HEK293T (cell line): ENCODE results near the gene ACBD3.

Source experiments
- CTCF ChIA-PET: fragments of 350-600 bp; formaldehyde crosslinking; extraction: SDS; loops from one replicate; lab custom pipeline; 2021; ENCODE audit warnings: antibody characterized with exemption, inconsistent platforms; lab: Yijun Ruan, JAX
- POLR2A ChIA-PET: fragments of 350-600 bp; formaldehyde crosslinking; extraction: SDS; loops from one replicate; lab custom pipeline; 2020; ENCODE audit warnings: antibody characterized with exemption, inconsistent platforms; lab: Yijun Ruan, JAX
- DNase-seq: peaks from one replicate; pipeline ENCODE4 v3.0.0; 2012; ENCODE audit warnings: mixed read lengths; ENCODE audit errors: extremely low spot score
- ARNT ChIP-seq: fragments of 450-650 bp; IDR thresholded peaks from 2 replicates; pipeline ENCODE4 v1.6.1; 2017; ENCODE audit warnings: mild to moderate bottlenecking
- BHLHE40 ChIP-seq: fragments of 450-650 bp; IDR thresholded peaks from 2 replicates; pipeline ENCODE4 v1.6.1; 2016; ENCODE audit warnings: mild to moderate bottlenecking, moderate library complexity, borderline replicate concordance
- CTBP1 ChIP-seq: fragments of 450-650 bp; IDR thresholded peaks from 2 replicates; pipeline ENCODE4 v1.6.1; 2016; ENCODE audit warnings: borderline replicate concordance
- ELF4 ChIP-seq: fragments of 450-650 bp; IDR thresholded peaks from 2 replicates; pipeline ENCODE4 v1.6.1; 2017; ENCODE audit warnings: antibody characterized with exemption
- FOXA1 ChIP-seq: fragments of 450-650 bp; IDR thresholded peaks from 2 replicates; pipeline ENCODE4 v1.6.1; 2016; ENCODE audit warnings: mild to moderate bottlenecking
- FOXK2 ChIP-seq: fragments of 450-650 bp; IDR thresholded peaks from 2 replicates; pipeline ENCODE4 v1.6.1; 2016; ENCODE audit warnings: mild to moderate bottlenecking
- FOXM1 ChIP-seq: fragments of 450-650 bp; IDR thresholded peaks from 2 replicates; pipeline ENCODE4 v1.6.1; 2017; ENCODE audit warnings: mild to moderate bottlenecking, borderline replicate concordance
- HDGF ChIP-seq: fragments of 450-650 bp; IDR thresholded peaks from 2 replicates; pipeline ENCODE4 v1.6.1; 2017; ENCODE audit warnings: antibody characterized with exemption, borderline replicate concordance
- L3MBTL2 ChIP-seq: fragments of 450-650 bp; conservative IDR thresholded peaks from 2 replicates; pipeline ENCODE4 v1.6.1; 2016; ENCODE audit warnings: mild to moderate bottlenecking
- LEF1 ChIP-seq: fragments of 450-650 bp; IDR thresholded peaks from 2 replicates; pipeline ENCODE4 v1.6.1; 2017; ENCODE audit warnings: mild to moderate bottlenecking, borderline replicate concordance
- NFRKB ChIP-seq: fragments of 450-650 bp; IDR thresholded peaks from 2 replicates; pipeline ENCODE4 v1.6.1; 2016; ENCODE audit warnings: mild to moderate bottlenecking, moderate library complexity
- PKNOX1 ChIP-seq: fragments of 450-650 bp; IDR thresholded peaks from 2 replicates; pipeline ENCODE4 v1.6.1; 2016
- SP1 ChIP-seq: fragments of 450-650 bp; IDR thresholded peaks from 2 replicates; pipeline ENCODE4 v1.6.1; 2017
- SUZ12 ChIP-seq: fragments of 450-650 bp; IDR thresholded peaks from 2 replicates; pipeline ENCODE4 v1.6.1; 2016; ENCODE audit warnings: mild to moderate bottlenecking
- TARDBP ChIP-seq: fragments of 450-650 bp; IDR thresholded peaks from 2 replicates; pipeline ENCODE4 v1.6.1; 2016
- ZNF384 ChIP-seq: fragments of 450-650 bp; IDR thresholded peaks from 2 replicates; pipeline ENCODE4 v1.6.1; 2016

The ACBD3 gene

GRCh38 chr1:226223157-226223785, 36.7 kb upstream of the ACBD3 start, which contains the start of gene MIXL1:
TSS of gene MIXL1 (plus strand) at chr1:226223664. CDS start at chr1:226223682, 18 bp downstream.
- DNase-seq, result no peak
- no peak for TF ChIP-seq L3MBTL2
- TF ChIP-seq ARNT, result 0 out of 2 replicates have a peak, but pooled peaks have one; percentile 31
- no peak for TF ChIP-seq ZNF384
- no peak for TF ChIP-seq FOXM1
- no peak for TF ChIP-seq HDGF
- ChIA-PET CTCF (interaction anchor here (0.5 kb wide), 1 partner anchor 866 kb away, joined by 3 read pairs; no protein-coding TSS in a partner anchor), POLR2A (interaction anchor here (0.6 to 1.2 kb wide), 2 partner anchors 86 to 101 kb away, joined by 3 to 4 read pairs; partner anchors contain the start of gene LIN9)

GRCh38 chr1:226222686-226223085, 36.1 kb upstream of the ACBD3 start:
- TF ChIP-seq FOXM1, result no peak
- no peak for TF ChIP-seq ARNT
- no peak for TF ChIP-seq SP1
- no peak for TF ChIP-seq TARDBP
- TF ChIP-seq LEF1, result no peak
- no peak for TF ChIP-seq ELF4
- TF ChIP-seq HDGF, result no peak
- no peak for TF ChIP-seq NFRKB
- no peak for TF ChIP-seq CTBP1
- DNase-seq, result no peak
- ChIA-PET POLR2A (interaction anchor here (1.2 kb wide), 1 partner anchor 86 kb away, joined by 4 read pairs; the partner anchor contains the start of gene LIN9), CTCF (interaction anchor here (0.8 kb wide), 1 partner anchor 11 kb away, joined by 5 read pairs; no protein-coding TSS in a partner anchor)

DNA sequence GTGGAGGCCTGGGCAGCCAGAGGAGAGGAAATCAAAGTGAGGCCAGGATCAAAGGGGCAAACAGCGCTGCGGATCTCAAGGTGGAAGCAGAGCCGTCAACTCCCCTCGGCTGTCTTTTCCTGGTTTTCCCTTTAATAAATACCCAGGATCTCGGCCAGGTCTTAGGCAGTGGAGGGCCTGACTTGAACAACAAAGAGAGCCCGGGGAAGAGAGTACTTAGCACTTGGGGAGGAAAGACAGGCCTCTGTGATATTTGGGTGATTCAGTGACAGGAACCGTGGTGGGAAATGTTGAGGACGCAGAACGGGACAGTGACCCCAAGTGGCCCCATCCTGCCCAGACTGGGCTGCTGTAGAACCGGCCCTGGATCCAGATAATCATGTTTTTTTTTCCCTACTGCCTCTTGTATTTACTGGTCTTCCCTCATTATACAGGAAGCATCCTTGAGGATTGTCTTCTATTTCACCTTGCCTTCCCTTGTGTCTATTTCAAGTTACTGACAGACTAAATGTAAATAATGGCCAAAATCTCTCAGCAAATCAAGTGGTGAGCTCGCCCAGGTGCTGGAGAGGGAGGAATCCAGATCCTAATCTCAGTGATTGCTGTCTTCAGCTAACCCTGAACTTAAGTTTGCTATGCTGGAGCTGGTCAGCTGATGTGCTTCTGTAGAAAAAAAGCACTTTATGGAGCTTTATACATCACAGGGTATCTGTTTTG, 34.1 kb upstream of the ACBD3 start:
- ChIA-PET CTCF (no interaction called here), POLR2A (interaction anchor here (1.2 kb wide), 1 partner anchor 89 kb away, joined by 5 read pairs; the partner anchor contains the start of gene LIN9)
- TF ChIP-seq ZNF384, result no peak
- TF ChIP-seq HDGF, result no peak
- TF ChIP-seq TARDBP, result no peak
- no peak for TF ChIP-seq BHLHE40
- TF ChIP-seq ELF4, result no peak
- no peak for TF ChIP-seq ARNT
- TF ChIP-seq PKNOX1, result no peak
- no peak for TF ChIP-seq FOXK2
- TF ChIP-seq L3MBTL2, result no peak
- no peak for TF ChIP-seq NFRKB
- no peak for TF ChIP-seq FOXA1
- no peak for TF ChIP-seq LEF1
- TF ChIP-seq SUZ12, result no peak
- no peak for TF ChIP-seq FOXM1
- no peak for TF ChIP-seq CTBP1
- no peak for DNase-seq

DNA sequence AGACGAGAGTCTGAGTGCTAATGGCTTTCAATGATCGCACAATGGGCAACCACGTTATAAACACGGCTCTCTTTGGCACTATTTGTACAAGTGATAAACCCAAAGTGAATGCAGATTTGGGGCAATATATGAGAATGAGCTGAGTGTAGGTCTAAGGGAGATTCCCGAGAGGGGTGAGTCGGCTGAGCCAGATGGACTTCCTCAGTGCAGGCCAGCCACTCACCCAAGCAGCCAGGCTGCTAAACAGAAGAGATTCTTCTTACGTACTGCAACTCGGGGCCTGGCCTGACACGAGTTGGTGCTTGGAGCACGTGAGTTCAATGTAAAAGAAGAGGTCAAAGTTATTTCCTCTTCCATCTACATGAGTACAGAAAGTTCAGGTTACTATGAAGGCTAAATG, 30.7 kb upstream of the ACBD3 start:
- CTCF ChIA-PET, result no interaction called here
- no peak for TF ChIP-seq FOXK2
- no peak for TF ChIP-seq ZNF384
- TF ChIP-seq CTBP1, result no peak
- no peak for TF ChIP-seq FOXM1
- no peak for TF ChIP-seq NFRKB
- no peak for TF ChIP-seq ELF4
- no peak for TF ChIP-seq SP1
- TF ChIP-seq HDGF, result no peak
- TF ChIP-seq FOXA1, result no peak
- no peak for TF ChIP-seq BHLHE40
- TF ChIP-seq LEF1, result no peak
- TF ChIP-seq L3MBTL2, result no peak
- no peak for TF ChIP-seq SUZ12
- TF ChIP-seq ARNT, result no peak
- no peak for TF ChIP-seq PKNOX1
- TF ChIP-seq TARDBP, result no peak
- DNase-seq, result no peak
- POLR2A ChIA-PET, result no interaction called here

DNA sequence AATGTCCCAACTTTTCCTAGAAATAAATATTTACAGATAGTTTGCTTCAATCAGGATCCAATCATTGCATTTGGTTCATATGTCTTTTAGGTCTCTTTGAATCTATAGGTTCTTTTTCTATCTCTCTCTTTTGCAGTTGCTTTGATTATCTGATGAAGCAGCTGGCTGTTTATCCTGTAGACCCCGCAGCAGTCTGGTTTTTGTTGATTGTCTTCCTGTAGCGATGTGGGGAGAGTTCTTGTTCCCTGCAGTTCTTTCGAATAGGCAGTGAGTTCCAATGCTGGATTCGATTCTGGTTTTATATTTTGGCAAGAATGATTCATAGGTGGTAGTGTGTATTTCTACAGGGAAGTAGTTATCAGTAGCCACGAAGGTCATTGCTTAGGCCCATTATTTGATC, 29.5 kb upstream of the ACBD3 start:
- POLR2A ChIA-PET, result interaction anchor here (0.9 kb wide), 1 partner anchor 93 kb away, joined by 3 read pairs; the partner anchor contains the start of gene LIN9
- no peak for TF ChIP-seq L3MBTL2
- TF ChIP-seq HDGF, result no peak
- TF ChIP-seq CTBP1, result no peak
- TF ChIP-seq BHLHE40, result no peak
- TF ChIP-seq LEF1, result no peak
- no peak for TF ChIP-seq NFRKB
- no peak for TF ChIP-seq FOXK2
- no peak for TF ChIP-seq ARNT
- CTCF ChIA-PET, result no interaction called here
- no peak for DNase-seq

- no peak for DNase-seq
- ChIA-PET CTCF (no interaction called here), POLR2A (interaction anchor here (0.9 kb wide), 1 partner anchor 93 kb away, joined by 3 read pairs; the partner anchor contains the start of gene LIN9)
- TF ChIP-seq L3MBTL2, result no peak
- TF ChIP-seq ELF4, result no peak
- no peak for TF ChIP-seq NFRKB
These were observed 28.7 kb upstream of the ACBD3 start for GRCh38 chr1:226215239-226215638.
